Spleen (tissue), 7 donors: Measurements from ENCODE around the gene UNC13B.

Source experiments
- POLR2A ChIP-seq, 3 donors: fragments of 450-650 bp; IDR thresholded peaks; one replicate each; pipeline ENCODE4 v1.5.1; 2017; ENCODE audit warnings: antibody characterized with exemption in 3 of 3, mild to moderate bottlenecking in 1 of 3
- POLR2AphosphoS5 ChIP-seq, 3 donors: sonication (generic); formaldehyde crosslinking; IDR thresholded peaks; one replicate each; pipeline ENCODE4 v1.5.1; 2017; ENCODE audit warnings: antibody characterized with exemption in 3 of 3
- TF ChIP-seq, protein P1 (sequence below), 11 experiments: fragments of 200-600 bp in 7 of 11; fragments of 450-650 bp in 4 of 11; sonication (generic) in 4 of 11; IDR thresholded peaks in 8 of 11; conservative IDR thresholded peaks in 3 of 11; 1 replicate in 7 of 11; 2 replicates in 4 of 11; pipeline versions ENCODE4 v1.4.0 to v1.8.0; 2016 to 2021; ENCODE audit warnings: antibody characterized with exemption in 11 of 11, inconsistent platforms in 4 of 11, mild to moderate bottlenecking in 1 of 11
- donor health status: DM: no; HTN: no; CAD: no; lungs with moderate emphysema.
- donor health status: DM: no; HTN: no; CAD: no.
- donor health status: DM: no; HTN: no; CAD: no.

DNA sequence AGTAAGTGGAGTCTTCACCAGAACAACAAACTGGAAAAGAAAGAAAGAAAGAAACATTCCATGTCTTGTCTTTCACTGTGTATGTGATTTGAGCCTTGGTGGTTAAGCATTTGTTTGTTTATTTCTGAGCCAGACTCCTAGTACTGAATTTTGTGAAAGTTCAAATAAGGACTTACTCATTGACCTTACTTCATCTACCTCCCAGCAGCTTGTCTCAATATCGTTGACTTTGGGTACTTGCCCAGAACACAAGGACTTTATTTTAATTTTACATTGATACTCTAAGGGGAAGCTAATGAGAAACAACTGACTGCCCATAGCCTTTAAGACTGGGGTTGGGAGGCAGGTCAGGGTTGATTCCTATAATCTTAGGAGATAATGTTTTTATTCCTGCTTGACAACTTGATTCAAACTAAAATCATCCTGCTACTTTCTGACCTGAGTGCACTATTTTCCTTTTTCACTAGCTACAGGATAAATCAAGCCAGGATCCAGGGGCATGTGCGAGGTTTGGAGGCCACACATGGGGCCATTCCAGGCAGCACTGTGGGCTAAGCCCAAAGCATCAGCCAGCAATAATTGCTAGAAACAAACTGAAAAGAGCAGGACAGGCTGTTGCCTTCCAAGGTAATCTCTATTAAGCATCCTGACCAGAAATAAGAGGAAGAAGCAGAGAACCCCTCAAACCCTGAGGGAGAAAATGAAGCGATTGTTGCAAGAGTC is 189.2 kb downstream of the UNC13B start:
- TF ChIP-seq, protein P1, sequence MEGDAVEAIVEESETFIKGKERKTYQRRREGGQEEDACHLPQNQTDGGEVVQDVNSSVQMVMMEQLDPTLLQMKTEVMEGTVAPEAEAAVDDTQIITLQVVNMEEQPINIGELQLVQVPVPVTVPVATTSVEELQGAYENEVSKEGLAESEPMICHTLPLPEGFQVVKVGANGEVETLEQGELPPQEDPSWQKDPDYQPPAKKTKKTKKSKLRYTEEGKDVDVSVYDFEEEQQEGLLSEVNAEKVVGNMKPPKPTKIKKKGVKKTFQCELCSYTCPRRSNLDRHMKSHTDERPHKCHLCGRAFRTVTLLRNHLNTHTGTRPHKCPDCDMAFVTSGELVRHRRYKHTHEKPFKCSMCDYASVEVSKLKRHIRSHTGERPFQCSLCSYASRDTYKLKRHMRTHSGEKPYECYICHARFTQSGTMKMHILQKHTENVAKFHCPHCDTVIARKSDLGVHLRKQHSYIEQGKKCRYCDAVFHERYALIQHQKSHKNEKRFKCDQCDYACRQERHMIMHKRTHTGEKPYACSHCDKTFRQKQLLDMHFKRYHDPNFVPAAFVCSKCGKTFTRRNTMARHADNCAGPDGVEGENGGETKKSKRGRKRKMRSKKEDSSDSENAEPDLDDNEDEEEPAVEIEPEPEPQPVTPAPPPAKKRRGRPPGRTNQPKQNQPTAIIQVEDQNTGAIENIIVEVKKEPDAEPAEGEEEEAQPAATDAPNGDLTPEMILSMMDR (IDR thresholded peaks at IDR 0.05 in 8 of 11, conservative IDR thresholded peaks at IDR 0.05 in 3 of 11): no peak
- no peak for TF ChIP-seq POLR2A (IDR thresholded peaks at IDR 0.05)
- no peak for TF ChIP-seq POLR2AphosphoS5 (IDR thresholded peaks at IDR 0.05)
